ENCODE data around the gene OTOF.
A peak's percentile ranks its signal among the peaks of the same experiment; 100 is the strongest.

The OTOF gene

GRCh38 chr2:26477911-26478253 lies at the start of gene OTOF:
OTOF (minus strand) TSS chr2:26478124.
- peak; percentile 71 for DNase-seq (ENCODE audit: low spot score)

- no peak for DNase-seq (ENCODE audit: low spot score)
Observed at GRCh38 chr2:26526589-26526988, 48.7 kb upstream of the OTOF start.

GRCh38 chr2:26526105-26526504 lies 48.2 kb upstream of the OTOF start:
- no peak for DNase-seq (ENCODE audit: low spot score)

- DNase-seq (ENCODE audit: low spot score): no peak
Observed at GRCh38 chr2:26523750-26524149, 45.8 kb upstream of the OTOF start.

- no peak for DNase-seq (ENCODE audit: low spot score)
Observed at GRCh38 chr2:26522751-26523171, 44.8 kb upstream of the OTOF start.

- DNase-seq (ENCODE audit: low spot score): no peak
Observed at GRCh38 chr2:26522325-26522724, 44.4 kb upstream of the OTOF start.

- DNase-seq (ENCODE audit: low spot score): no peak
Observed at GRCh38 chr2:26521913-26522180, 43.9 kb upstream of the OTOF start.

GRCh38 chr2:26521054-26521912 lies 43.4 kb upstream of the OTOF start:
- DNase-seq (ENCODE audit: low spot score): peak; percentile 40

GRCh38 chr2:26520148-26520449 lies 42.2 kb upstream of the OTOF start:
- DNase-seq (ENCODE audit: low spot score): no peak

GRCh38 chr2:26519396-26520147 lies 41.6 kb upstream of the OTOF start:
- no peak for DNase-seq (ENCODE audit: low spot score)

GRCh38 chr2:26516781-26517180 lies 38.9 kb upstream of the OTOF start:
- no peak for DNase-seq (ENCODE audit: low spot score)

- DNase-seq (ENCODE audit: low spot score): no peak
Observed at GRCh38 chr2:26516246-26516645, 38.3 kb upstream of the OTOF start.

GRCh38 chr2:26515771-26516170 lies 37.8 kb upstream of the OTOF start:
- no peak for DNase-seq (ENCODE audit: low spot score)

GRCh38 chr2:26514045-26514444 lies 36.1 kb upstream of the OTOF start:
- no peak for DNase-seq (ENCODE audit: low spot score)

GRCh38 chr2:26513261-26513660 lies 35.3 kb upstream of the OTOF start:
- DNase-seq (ENCODE audit: low spot score): no peak

GRCh38 chr2:26511466-26511865 lies 33.5 kb upstream of the OTOF start:
- no peak for DNase-seq (ENCODE audit: low spot score)

- DNase-seq (ENCODE audit: low spot score): no peak
Observed at GRCh38 chr2:26510344-26510973, 32.5 kb upstream of the OTOF start.

GRCh38 chr2:26509141-26509540 lies 31.2 kb upstream of the OTOF start:
- DNase-seq (ENCODE audit: low spot score): no peak

GRCh38 chr2:26507932-26508331 lies 30.0 kb upstream of the OTOF start:
- no peak for DNase-seq (ENCODE audit: low spot score)

GRCh38 chr2:26507088-26507487 lies 29.2 kb upstream of the OTOF start:
- DNase-seq (ENCODE audit: low spot score): no peak

GRCh38 chr2:26506279-26506678 lies 28.4 kb upstream of the OTOF start:
- no peak for DNase-seq (ENCODE audit: low spot score)

- DNase-seq (ENCODE audit: low spot score): no peak
Observed at GRCh38 chr2:26504002-26504401, 26.1 kb upstream of the OTOF start.

- peak; percentile 60 for DNase-seq (ENCODE audit: low spot score)
Observed at GRCh38 chr2:26503231-26503880, 25.4 kb upstream of the OTOF start.

Measured in hepatic stellate cell (primary cell).